NCI-H2029 (cell line): ENCODE measurements around the gene CRTC3.
"Not testable (repeated sequence)": the region's sequence is repeated elsewhere in the genome, so short reads cannot be mapped to it uniquely, and the experiment has no call there.

Experiments used
- DNase-seq: peaks from one replicate; lab custom pipeline; 2025; lab: John Stamatoyannopoulos, UW

Gene CRTC3

DNA sequence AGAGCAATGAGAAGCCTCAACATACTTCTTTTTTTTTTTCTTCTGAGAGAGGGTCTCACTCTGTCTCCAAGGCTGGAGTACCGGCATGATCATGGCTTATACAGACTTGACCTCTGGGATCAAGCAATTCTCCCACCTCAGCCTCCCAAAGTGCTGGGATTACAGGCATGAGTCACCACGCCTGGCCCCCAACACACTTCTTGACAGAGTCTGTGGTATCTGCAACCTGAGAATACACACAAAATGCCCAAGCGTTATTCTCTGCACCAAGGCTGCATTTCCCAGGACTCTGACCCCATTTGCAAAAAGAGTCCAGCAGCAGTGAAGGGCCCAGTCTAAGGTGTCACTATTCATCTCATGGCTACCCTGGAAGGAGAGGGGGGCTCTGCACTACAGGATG is 144.8 kb downstream of the CRTC3 start:
- DNase-seq, result no peak

GRCh38 chr15:90675464-90675863 is 145.7 kb downstream of the CRTC3 start:
- no peak for DNase-seq

DNA sequence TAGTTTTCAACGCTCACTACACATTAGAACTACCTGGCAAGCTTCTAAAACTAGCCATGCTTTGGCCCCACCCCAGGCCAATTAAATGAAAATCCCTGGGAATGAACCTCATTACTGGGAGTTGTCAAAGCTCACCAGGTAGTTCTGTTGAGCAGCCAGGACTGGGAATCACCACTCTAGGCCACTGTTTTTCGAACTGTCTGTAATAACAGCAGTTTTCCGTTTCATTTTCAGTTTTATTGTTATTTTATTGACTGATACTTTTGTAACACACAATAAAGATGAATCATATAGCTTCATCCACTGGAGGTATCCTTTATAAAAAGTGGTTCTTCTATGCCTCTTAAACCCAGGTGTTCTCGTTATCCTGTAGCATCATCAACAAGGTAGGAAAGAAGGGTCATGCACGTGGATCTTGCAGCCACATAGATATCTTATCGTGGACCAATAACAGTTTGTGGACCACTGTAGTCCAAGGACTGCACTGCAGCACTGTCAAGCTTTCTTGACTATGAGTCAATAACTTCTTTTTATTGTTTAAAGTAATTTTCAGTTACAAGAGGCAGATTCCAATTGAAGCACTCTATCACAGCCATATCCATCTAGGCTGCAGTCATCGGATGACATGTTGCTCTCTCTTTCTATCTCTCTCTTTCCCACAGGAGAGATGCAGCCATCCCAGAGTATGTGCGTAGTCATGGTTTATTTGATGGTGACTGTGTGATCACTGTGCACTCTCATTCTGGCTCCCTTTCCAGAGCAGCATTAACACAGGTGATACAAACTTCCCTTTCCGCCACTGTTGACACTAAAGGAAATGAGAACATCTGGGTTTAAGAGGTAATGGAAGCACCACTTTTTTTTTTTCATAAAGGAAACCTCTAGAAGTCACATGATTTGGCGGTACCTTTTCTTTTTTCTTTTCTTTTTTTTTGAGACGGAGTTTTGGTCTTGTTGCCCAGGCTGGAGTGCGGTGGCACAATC is 148.4 kb downstream of the CRTC3 start:
- no peak for DNase-seq

DNA sequence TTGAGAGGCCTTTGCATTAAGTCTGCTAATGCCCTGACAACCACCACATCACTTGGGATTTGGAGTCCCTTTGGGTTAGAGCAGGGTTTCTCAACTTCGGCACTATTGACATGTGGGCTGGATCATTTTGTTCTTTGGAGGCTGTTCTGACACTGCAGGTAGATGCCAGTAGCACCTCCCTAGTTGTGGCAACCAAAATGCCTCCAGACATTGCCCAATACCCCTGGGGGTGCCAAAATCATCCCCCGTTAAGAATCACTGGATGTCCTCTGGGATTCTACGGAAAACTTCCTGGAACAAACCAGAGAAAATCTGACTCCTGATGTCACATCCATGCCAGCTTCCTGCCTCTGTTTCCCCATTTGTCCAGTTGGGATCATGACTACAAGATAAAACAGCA is 150.2 kb downstream of the CRTC3 start:
- no peak for DNase-seq

DNA sequence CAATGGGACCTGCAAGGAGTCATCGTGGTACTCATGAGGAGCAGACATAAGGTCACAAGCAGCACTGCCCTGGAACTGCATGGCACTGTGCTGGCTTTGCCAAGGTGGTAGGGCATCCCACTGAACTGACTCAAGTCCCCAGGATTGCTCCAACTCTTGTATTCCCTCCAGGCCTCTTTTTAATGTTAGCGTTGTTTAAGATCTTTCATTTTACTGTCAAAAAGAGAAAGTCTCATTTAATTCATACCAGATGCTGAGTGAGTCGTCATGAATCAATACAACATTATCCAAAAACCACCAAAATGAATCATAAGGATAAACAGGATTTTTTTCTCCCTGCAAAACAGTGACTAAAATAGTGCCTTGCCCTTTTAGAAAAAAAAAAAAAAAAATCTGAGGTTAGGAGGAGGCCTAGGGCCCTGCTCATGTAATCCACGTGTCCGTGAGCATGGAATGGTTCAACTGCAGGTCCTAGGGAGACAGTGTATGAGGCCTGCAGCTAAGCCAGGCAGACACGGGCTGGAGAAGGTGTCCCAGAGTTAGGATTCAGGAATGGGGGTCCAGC is 150.7 kb downstream of the CRTC3 start:
- no peak for DNase-seq

- DNase-seq, result no peak
Measured at GRCh38 chr15:90681056-90681455, 151.3 kb downstream of the CRTC3 start.

- no peak for DNase-seq
Measured at GRCh38 chr15:90681480-90681879, 151.8 kb downstream of the CRTC3 start.

GRCh38 chr15:90683371-90683770 is 153.6 kb downstream of the CRTC3 start:
- no peak for DNase-seq

GRCh38 chr15:90683876-90684275 is 154.2 kb downstream of the CRTC3 start:
- DNase-seq, result no peak

GRCh38 chr15:90684281-90684680 is 154.6 kb downstream of the CRTC3 start:
- no peak for DNase-seq

GRCh38 chr15:90685591-90686434 is 156.1 kb downstream of the CRTC3 start:
- no peak for DNase-seq

- no peak for DNase-seq
Measured at GRCh38 chr15:90686435-90687218, 156.9 kb downstream of the CRTC3 start.

- DNase-seq, result not testable (repeated sequence)
Measured at GRCh38 chr15:90689326-90689961, 159.7 kb downstream of the CRTC3 start.

- DNase-seq, result no peak
Measured at GRCh38 chr15:90690585-90690984, 160.9 kb downstream of the CRTC3 start.

DNA sequence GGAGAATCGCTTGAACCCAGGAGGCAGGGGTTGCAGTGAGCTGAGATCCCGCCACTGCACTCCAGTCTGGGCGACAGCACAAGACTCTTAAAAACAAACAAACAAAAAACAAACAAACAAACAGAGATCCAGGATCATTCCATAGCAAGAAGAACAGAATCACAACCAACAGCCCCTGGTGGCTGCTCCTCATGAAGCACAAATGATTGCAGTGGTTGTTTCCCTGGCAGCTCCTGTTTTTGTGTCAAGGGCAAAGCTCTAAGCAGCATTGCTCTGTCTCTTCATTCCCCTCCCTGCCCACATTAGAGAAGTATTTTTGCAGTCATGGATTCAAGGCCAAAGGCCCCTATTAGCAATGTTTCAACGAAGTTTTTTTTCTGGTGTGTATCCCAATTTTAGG is 161.6 kb downstream of the CRTC3 start:
- no peak for DNase-seq

DNA sequence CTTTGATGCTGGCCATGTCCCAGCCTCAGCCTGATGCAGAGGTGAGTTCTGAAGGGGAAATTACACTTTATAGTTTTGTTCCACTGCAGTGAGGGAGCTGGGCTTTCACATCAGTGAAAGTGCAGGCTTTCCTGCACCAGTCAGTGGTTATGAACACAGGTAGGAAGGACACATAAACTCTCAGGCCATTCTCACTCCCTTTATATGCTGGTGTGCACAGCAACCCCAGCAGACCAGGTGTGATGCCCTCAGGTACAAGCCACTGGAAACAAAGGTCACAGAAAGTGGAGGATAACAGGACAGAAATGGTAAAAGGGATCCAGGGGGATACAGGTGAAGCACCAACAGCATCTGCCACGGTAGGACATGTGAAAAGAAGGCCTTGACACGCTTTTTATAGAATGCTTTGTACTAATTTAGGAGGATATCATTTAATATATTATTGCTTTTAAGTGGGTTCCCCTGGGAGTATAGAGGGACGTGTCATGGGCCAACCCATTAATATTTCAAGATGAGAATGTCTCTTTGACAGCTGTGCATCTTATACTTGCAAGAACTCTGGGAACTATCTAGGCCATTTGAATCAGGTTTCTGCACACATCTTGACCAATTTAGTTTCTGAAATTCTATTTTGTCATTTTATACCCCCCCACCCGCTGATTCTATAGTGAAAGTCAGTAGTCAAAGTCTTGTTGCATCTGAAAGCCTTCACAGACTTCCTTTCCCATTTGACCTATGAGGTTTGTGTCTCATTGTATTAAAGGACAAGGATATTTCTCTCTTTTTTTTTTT is 162.5 kb downstream of the CRTC3 start:
- DNase-seq, result no peak
